Small intestine (tissue), 7 donors: ENCODE measurements around the gene VPS37B. TPM values are rescaled to one million over a fixed set of nuclear protein-coding genes. Genes with fewer than 3 reads are reported as not detected.

Experiments
- DNase-seq, 2 donors: peaks; one replicate each; pipeline versions ENCODE4 v3.0.0 to v3.0.0-alpha.2; 2013
- FAIRE-seq: peaks from 2 replicates; lab custom pipeline; 2012; peaks lifted over from hg19 to GRCh38; lab: Jason Lieb, UNC
- H3K27ac ChIP-seq, 3 donors: one replicate each; pipeline ENCODE4 v1.5.1; 2013; ENCODE audit warnings: low read length in 2 of 3, mild to moderate bottlenecking in 2 of 3, control low read depth in 1 of 3, inconsistent platforms in 1 of 3, low read depth in 1 of 3, moderate library complexity in 1 of 3
- H3K27me3 ChIP-seq, 3 donors: one replicate each; pipeline ENCODE4 v1.6.1; 2013; ENCODE audit warnings: low read length in 3 of 3, inconsistent platforms in 1 of 3; ENCODE audit not compliant: control insufficient read depth in 3 of 3, insufficient read depth in 3 of 3
- H3K36me3 ChIP-seq, 3 donors: one replicate each; pipeline ENCODE4 v1.6.1; 2013; ENCODE audit warnings: low read length in 3 of 3, inconsistent platforms in 1 of 3, low read depth in 1 of 3, mild to moderate bottlenecking in 1 of 3, moderate library complexity in 1 of 3; ENCODE audit not compliant: control insufficient read depth in 3 of 3, insufficient read depth in 2 of 3
- H3K4me1 ChIP-seq, 3 donors: one replicate each; pipeline ENCODE4 v1.6.1; 2013; ENCODE audit warnings: low read length in 2 of 3, inconsistent platforms in 1 of 3, low read depth in 1 of 3, mild to moderate bottlenecking in 1 of 3, moderate library complexity in 1 of 3; ENCODE audit not compliant: control insufficient read depth in 3 of 3, insufficient read depth in 2 of 3
- H3K4me3 ChIP-seq, 3 donors: one replicate each; pipeline ENCODE4 v1.5.1; 2013; ENCODE audit warnings: low read length in 3 of 3, control low read depth in 1 of 3, inconsistent platforms in 1 of 3, low read depth in 1 of 3, mild to moderate bottlenecking in 1 of 3, moderate library complexity in 1 of 3
- H3K9me3 ChIP-seq, 2 donors: one replicate each; pipeline ENCODE4 v1.6.1; 2013; ENCODE audit warnings: low read depth in 1 of 2, low read length in 1 of 2; ENCODE audit not compliant: control insufficient read depth in 2 of 2, insufficient read depth in 1 of 2
- WGBS, 3 donors: extraction: QIAGEN DNeasy Blood & Tissue Kit; methylation state at CpG; one replicate each; pipeline ENCODE4 v1.1.7; 2013; 5-methylcytosine and 5-hydroxymethylcytosine counted together
- polyA plus RNA-seq, 4 donors: library from polyadenylated mRNA; stranded (reverse) in 3 of 4; unstranded in 1 of 4; fragments of 200-250 nt in 3 of 4; fragments of 120-200 nt in 1 of 4; gene quantifications; one replicate each; pipeline versions ENCODE4 v1.2.1 to v1.2.3, GENCODE V29; 2013
- donor health status: healthy with polysubstance abuse.
- donor health status: control.
- donor health status: control.
- donor health status: Bipolar disorder and iron deficiency.
- donor health status: healthy.

VPS37B gene
- polyA plus RNA-seq, 4 donors, result 22.8 to 31.4 (median 25.1) TPM

- no peak overlapping the region for H3K27ac ChIP-seq
- peaks cover 0 to 21% (median 0%) of the 10 kb centered on the region in 3 donors for H3K4me1 ChIP-seq
- H3K4me3 ChIP-seq, result no peak overlapping the region
- 86 to 88% (median 86%) methylated on average over 27 of the region's 27 CpGs for WGBS, 3 donors
- DNase-seq (no peak), FAIRE-seq (no peak)
- peaks cover 0 to 62% (median 20%) of the 10 kb centered on the region in 3 donors for H3K36me3 ChIP-seq
- no peaks in the 10 kb centered on the region for H3K9me3 ChIP-seq
- H3K27me3 ChIP-seq, result no peaks in the 10 kb centered on the region
Observed at GRCh38 chr12:122846622-122847515, 49.1 kb downstream of the VPS37B start.

GRCh38 chr12:122845865-122846621, 49.9 kb downstream of the VPS37B start:
- no peak for DNase-seq
- WGBS, 3 donors, result 48 to 74% (median 60%) methylated on average over 13 to 14 of the region's 14 CpGs
- H3K27me3 ChIP-seq, result no peaks in the 10 kb centered on the region
- H3K9me3 ChIP-seq, result no peaks in the 10 kb centered on the region
- FAIRE-seq, result no peak
- H3K36me3 ChIP-seq, result peaks cover 0 to 61% (median 18%) of the 10 kb centered on the region in 3 donors
- H3K4me1 ChIP-seq, result peaks cover 0 to 22% (median 0%) of the 10 kb centered on the region in 3 donors
- no peak overlapping the region for H3K27ac ChIP-seq
- no peak overlapping the region for H3K4me3 ChIP-seq

- DNase-seq, result no peak
- Histone ChIP-seq H3K4me3 (no peak overlapping the region), H3K36me3 (peaks cover 0 to 64% (median 14%) of the 10 kb centered on the region in 3 donors), H3K27ac (no peak overlapping the region), H3K9me3 (no peaks in the 10 kb centered on the region), H3K27me3 (no peaks in the 10 kb centered on the region), H3K4me1 (peaks cover 0 to 27% (median 0%) of the 10 kb centered on the region in 3 donors)
- no peak for FAIRE-seq
- 80 to 90% (median 82%) methylated on average over 29 to 30 of the region's 30 CpGs for WGBS, 3 donors
Observed at GRCh38 chr12:122845041-122845864, 50.7 kb downstream of the VPS37B start.

- Histone ChIP-seq H3K4me1 (peaks cover 0 to 35% (median under 1%) of the 10 kb centered on the region in 3 donors), H3K4me3 (no peak overlapping the region), H3K9me3 (no peaks in the 10 kb centered on the region), H3K27ac (no peak overlapping the region), H3K27me3 (no peaks in the 10 kb centered on the region), H3K36me3 (peaks cover 0 to 65% (median 13%) of the 10 kb centered on the region in 3 donors)
- no peak for DNase-seq
- FAIRE-seq, result no peak
- WGBS, 3 donors, result 89 to 91% (median 90%) methylated on average over 8 of the region's 8 CpGs
Observed at GRCh38 chr12:122844366-122844971, 51.5 kb downstream of the VPS37B start.

DNA sequence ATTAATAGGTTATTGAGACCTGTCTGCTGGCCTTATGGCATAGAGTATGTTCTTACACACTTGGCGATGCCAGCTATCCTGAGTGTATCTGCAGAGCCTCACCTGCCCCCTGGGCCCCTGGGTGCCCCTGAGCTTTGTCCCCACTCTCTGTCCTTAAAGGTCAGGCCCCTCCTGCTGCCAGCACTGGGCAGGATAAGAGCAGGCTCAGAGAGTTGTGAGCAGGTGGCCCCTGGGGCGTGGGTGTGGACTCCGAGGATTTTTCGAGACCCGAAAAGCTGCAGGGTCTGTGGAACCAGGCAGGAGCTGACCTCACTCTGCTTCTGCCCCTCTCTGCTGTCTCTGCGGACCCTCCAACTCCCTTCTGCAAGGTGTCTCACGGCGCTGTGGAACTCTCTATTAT, 52.5 kb downstream of the VPS37B start:
- Histone ChIP-seq H3K4me3 (no peak overlapping the region), H3K4me1 (peaks cover 2 to 45% (median 6%) of the 10 kb centered on the region in 3 donors), H3K9me3 (no peaks in the 10 kb centered on the region), H3K27me3 (no peaks in the 10 kb centered on the region), H3K27ac (no peak overlapping the region), H3K36me3 (peaks cover 0 to 59% (median 6%) of the 10 kb centered on the region in 3 donors)
- no peak for FAIRE-seq
- no peak for DNase-seq
- 47 to 81% (median 71%) methylated on average over 8 of the region's 8 CpGs for WGBS, 3 donors

GRCh38 chr12:122842505-122843405, 53.2 kb downstream of the VPS37B start:
- Histone ChIP-seq H3K9me3 (no peaks in the 10 kb centered on the region), H3K4me1 (peaks cover 4 to 52% (median 6%) of the 10 kb centered on the region in 3 donors), H3K27me3 (no peaks in the 10 kb centered on the region), H3K4me3 (no peak overlapping the region), H3K36me3 (peaks cover 0 to 52% (median 2%) of the 10 kb centered on the region in 3 donors), H3K27ac (no peak overlapping the region)
- no peak for DNase-seq
- WGBS, 3 donors, result 79 to 82% (median 79%) methylated on average over 20 to 22 of the region's 22 CpGs
- no peak for FAIRE-seq
